Measurements from ENCODE around the gene RPL10A. TPM values are rescaled to one million over a fixed set of nuclear protein-coding genes. Genes with fewer than 3 reads are reported as not detected.
A peak's percentile ranks its signal among the peaks of the same experiment; 100 is the strongest.

The RPL10A gene
- total RNA-seq, 2 donors from 2014 or later, result 571 to 831 TPM

DNA sequence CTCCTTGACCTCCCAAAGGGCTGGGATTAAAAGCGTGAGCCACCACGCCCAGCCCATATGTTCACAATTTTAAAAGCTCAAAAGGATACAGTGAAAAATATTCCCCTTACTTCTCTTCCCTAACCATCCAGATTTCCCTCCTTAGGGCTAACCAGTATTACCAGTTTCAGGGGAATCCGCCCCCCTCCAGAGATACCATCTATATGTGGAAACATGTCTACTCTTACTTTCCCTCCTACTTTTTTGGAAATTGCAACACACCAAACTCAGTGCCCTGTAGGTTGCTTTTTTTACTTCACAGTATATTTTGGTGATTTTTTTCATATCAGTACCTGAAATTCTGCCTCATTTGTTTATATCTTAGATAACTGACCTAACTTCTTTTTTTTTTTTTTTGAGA lies 6.9 kb upstream of the RPL10A start:
- Histone ChIP-seq H3K4me3 (no peak overlapping the region), H3K27ac (no peak overlapping the region), H3K9me3 (no peaks in the 10 kb centered on the region), H3K27me3 (no peaks in the 10 kb centered on the region), H3K4me1 (no peaks in the 10 kb centered on the region), H3K36me3 (no peaks in the 10 kb centered on the region)
- TF ChIP-seq, protein P1, sequence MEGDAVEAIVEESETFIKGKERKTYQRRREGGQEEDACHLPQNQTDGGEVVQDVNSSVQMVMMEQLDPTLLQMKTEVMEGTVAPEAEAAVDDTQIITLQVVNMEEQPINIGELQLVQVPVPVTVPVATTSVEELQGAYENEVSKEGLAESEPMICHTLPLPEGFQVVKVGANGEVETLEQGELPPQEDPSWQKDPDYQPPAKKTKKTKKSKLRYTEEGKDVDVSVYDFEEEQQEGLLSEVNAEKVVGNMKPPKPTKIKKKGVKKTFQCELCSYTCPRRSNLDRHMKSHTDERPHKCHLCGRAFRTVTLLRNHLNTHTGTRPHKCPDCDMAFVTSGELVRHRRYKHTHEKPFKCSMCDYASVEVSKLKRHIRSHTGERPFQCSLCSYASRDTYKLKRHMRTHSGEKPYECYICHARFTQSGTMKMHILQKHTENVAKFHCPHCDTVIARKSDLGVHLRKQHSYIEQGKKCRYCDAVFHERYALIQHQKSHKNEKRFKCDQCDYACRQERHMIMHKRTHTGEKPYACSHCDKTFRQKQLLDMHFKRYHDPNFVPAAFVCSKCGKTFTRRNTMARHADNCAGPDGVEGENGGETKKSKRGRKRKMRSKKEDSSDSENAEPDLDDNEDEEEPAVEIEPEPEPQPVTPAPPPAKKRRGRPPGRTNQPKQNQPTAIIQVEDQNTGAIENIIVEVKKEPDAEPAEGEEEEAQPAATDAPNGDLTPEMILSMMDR (IDR thresholded peaks at IDR 0.05), result no peak
- no peak for DNase-seq (ENCODE audit: low spot score)

DNA sequence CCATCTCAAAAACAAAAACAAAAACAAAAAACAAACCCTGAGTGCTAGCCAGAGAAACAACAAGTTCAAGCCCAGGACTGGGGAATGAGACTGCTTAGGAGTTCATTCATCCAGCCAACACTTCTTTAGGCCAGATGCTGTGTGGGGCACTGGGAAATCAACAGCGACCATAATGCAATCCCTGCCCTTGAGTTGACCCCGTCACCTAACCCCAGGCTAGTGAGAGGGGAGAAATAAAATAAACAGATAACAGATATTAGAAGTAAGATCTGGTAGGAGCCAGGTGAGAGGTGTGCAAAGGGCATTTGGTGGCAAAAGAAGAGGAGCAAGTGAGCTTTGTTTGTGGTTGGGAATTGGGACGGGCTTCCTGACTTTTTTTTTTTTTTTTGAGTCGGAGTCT lies 4.9 kb upstream of the RPL10A start:
- DNase-seq (ENCODE audit: low spot score), result no peak
- no peak overlapping the region for H3K4me3 ChIP-seq
- peaks cover 0 to 7% of the 10 kb centered on the region in 2 donors for H3K4me1 ChIP-seq
- H3K9me3 ChIP-seq, result no peaks in the 10 kb centered on the region
- TF ChIP-seq, protein P1 (IDR thresholded peaks at IDR 0.05), result no peak
- no peaks in the 10 kb centered on the region for H3K36me3 ChIP-seq
- H3K27me3 ChIP-seq, result no peaks in the 10 kb centered on the region
- H3K27ac ChIP-seq, result no peak overlapping the region

DNA sequence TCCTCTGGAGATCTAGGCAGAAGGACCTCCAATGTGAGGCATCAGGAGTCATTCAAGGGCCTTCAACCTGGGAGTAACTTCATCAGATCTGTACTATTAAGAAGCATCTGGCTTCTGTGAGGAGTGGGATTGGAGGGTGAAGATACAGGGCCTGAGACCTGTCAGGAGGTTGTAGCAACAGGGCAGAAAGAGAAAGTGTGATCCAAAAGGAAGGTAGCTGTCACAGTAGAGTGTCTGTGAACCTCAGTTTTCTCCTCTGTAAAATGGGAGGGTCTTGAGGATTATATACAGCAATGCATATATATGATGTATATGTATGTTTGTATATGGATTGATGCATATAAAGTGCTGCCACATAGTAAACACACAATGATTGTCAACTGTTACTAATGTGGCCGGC lies 2.6 kb upstream of the RPL10A start:
- Histone ChIP-seq H3K4me3 (no peak overlapping the region), H3K27me3 (no peaks in the 10 kb centered on the region), H3K27ac (no peak overlapping the region), H3K36me3 (peaks cover 12% of the 10 kb centered on the region), H3K9me3 (no peaks in the 10 kb centered on the region), H3K4me1 (peaks cover 0 to 24% of the 10 kb centered on the region in 2 donors)
- TF ChIP-seq, protein P1 (IDR thresholded peaks at IDR 0.05), result no peak
- no peak for DNase-seq (ENCODE audit: low spot score)

DNA sequence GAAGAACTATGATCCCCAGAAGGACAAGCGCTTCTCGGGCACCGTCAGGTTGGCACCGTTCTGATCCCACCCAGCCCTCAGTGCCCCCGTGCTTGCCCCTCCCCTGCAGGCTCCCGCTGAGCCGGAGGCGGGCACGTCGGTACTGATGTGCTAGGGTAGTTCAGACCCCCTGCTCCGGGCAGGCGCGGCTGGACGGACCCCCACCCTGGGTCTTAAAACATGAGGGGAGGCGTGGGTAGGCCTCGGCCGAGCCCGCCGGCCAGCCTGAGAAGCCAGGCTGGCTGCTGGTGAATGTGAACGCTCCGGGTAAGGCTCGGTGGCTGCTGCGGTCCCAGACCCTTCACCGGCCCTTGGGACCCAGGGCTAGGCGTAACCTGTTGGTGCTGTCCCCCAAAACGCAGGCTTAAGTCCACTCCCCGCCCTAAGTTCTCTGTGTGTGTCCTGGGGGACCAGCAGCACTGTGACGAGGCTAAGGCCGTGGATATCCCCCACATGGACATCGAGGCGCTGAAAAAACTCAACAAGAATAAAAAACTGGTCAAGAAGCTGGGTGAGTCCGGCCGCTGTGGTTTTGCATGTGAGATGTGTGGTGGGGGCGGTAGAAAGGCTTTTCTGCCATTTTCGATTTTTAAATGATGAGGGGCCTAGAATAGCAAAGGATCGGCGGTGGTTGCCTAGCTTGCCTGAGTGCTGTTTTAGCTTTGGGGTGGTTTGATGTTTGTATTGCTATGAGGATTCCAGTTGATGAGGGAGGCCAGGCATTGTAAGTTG lies 964 bp downstream of the RPL10A start:
- H3K4me1 ChIP-seq, result peaks cover 0 to 34% of the 10 kb centered on the region in 2 donors

DNA sequence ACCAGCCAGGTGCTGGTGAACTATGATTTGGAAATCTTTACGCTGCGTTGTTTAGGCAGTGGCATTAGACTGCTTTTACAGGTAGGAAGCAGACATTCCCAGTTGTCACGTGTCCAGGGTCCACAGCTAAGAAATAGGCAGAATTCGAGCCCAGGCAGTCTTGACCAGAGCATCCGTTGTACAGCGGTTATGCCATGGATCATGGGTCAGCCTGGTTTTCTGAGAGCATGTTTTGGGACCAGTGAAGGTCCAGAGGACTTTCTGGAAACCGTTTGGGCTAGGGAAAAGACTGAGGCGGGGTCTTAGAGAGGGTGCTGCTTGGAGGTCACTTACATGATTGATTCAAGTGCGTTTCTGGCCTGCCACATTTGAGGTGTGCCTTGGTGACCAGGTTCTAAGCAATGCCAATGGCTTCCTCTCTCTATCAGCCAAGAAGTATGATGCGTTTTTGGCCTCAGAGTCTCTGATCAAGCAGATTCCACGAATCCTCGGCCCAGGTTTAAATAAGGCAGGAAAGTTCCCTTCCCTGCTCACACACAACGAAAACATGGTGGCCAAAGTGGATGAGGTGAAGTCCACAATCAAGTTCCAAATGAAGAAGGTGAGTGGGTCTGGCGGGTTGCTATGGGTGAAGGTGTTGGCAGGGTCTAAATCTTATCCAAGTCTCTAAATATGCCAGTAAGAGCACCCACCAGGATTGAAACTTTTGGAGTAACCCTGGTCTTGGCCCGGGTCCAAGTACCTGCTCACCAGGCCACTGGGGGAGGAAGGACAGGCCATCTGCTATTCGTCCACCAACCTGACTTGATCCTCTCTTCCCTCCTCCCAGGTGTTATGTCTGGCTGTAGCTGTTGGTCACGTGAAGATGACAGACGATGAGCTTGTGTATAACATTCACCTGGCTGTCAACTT lies 1.8 kb downstream of the RPL10A start:
- H3K9me3 ChIP-seq, result no peaks in the 10 kb centered on the region
- no peaks in the 10 kb centered on the region for H3K27me3 ChIP-seq
- peaks cover 0 to 34% of the 10 kb centered on the region in 2 donors for H3K4me1 ChIP-seq
- peak overlapping the region; percentile 77 to 80 for H3K4me3 ChIP-seq
- H3K36me3 ChIP-seq, result peaks cover 42% of the 10 kb centered on the region
- DNase-seq (ENCODE audit: low spot score), result no peak
- peak overlapping the region in 1 of 2 donors; percentile 88 for H3K27ac ChIP-seq
- TF ChIP-seq, protein P1 (IDR thresholded peaks at IDR 0.05), result no peak

More for the DNA sequence above, 964 bp downstream of the RPL10A start:
- H3K27me3 ChIP-seq, result no peaks in the 10 kb centered on the region
- peak overlapping the region; percentile 77 to 80 for H3K4me3 ChIP-seq
- no peaks in the 10 kb centered on the region for H3K9me3 ChIP-seq
- peaks cover 36% of the 10 kb centered on the region for H3K36me3 ChIP-seq
- peak overlapping the region; percentile 87 to 88 for H3K27ac ChIP-seq
- TF ChIP-seq, protein P1 (IDR thresholded peaks at IDR 0.05), result no peak
- no peak for DNase-seq (ENCODE audit: low spot score)
